GM21367 (cell line): ENCODE data around the gene PAPSS2.

Source experiments
- ATAC-seq: cut with Tn5 transposase; IDR thresholded peaks from one replicate; pipeline ENCODE4 v1.9.1; 2021; ENCODE audit not compliant: unreplicated experiment

PAPSS2 gene

GRCh38 chr10:87669752-87670151, 10.1 kb downstream of the PAPSS2 start:
- ATAC-seq: no peak

GRCh38 chr10:87670586-87670985, 10.9 kb downstream of the PAPSS2 start:
- no peak for ATAC-seq

- ATAC-seq: no peak
Measured at GRCh38 chr10:87671139-87671815, 11.6 kb downstream of the PAPSS2 start.

- ATAC-seq: no peak
Measured at GRCh38 chr10:87672551-87672950, 12.9 kb downstream of the PAPSS2 start.

GRCh38 chr10:87674943-87675342, 15.3 kb downstream of the PAPSS2 start:
- ATAC-seq: no peak

GRCh38 chr10:87675396-87676376, 16.0 kb downstream of the PAPSS2 start:
- ATAC-seq: no peak

GRCh38 chr10:87677595-87677994, 17.9 kb downstream of the PAPSS2 start:
- ATAC-seq: no peak

GRCh38 chr10:87678302-87678701, 18.6 kb downstream of the PAPSS2 start:
- ATAC-seq: no peak

- no peak for ATAC-seq
Measured at GRCh38 chr10:87683356-87683755, 23.7 kb downstream of the PAPSS2 start.

- ATAC-seq: no peak
Measured at GRCh38 chr10:87684001-87684638, 24.4 kb downstream of the PAPSS2 start.

GRCh38 chr10:87685832-87686574, 26.3 kb downstream of the PAPSS2 start:
- no peak for ATAC-seq

GRCh38 chr10:87691506-87692070, 31.9 kb downstream of the PAPSS2 start:
- ATAC-seq: no peak

GRCh38 chr10:87692956-87693484, 33.3 kb downstream of the PAPSS2 start:
- no peak for ATAC-seq

- ATAC-seq: no peak
Measured at GRCh38 chr10:87694011-87694794, 34.5 kb downstream of the PAPSS2 start.

- ATAC-seq: no peak
Measured at GRCh38 chr10:87695074-87695473, 35.4 kb downstream of the PAPSS2 start.

GRCh38 chr10:87696922-87697745, 37.5 kb downstream of the PAPSS2 start:
- no peak for ATAC-seq

- ATAC-seq: no peak
Measured at GRCh38 chr10:87700031-87700796, 40.5 kb downstream of the PAPSS2 start.
